ENCODE measurements around the gene SLC25A22.

SLC25A22 gene

GRCh38 chr11:770642-771616, 27.2 kb downstream of the SLC25A22 start:
- DNase-seq: no peak

GRCh38 chr11:769887-770641, 28.0 kb downstream of the SLC25A22 start:
- no peak for DNase-seq

GRCh38 chr11:767238-767637, 30.8 kb downstream of the SLC25A22 start:
- DNase-seq: no peak

GRCh38 chr11:766936-767210, 31.2 kb downstream of the SLC25A22 start:
- no peak for DNase-seq

- DNase-seq: no peak
Observed at GRCh38 chr11:766106-766935, 31.8 kb downstream of the SLC25A22 start.

- no peak for DNase-seq
Observed at GRCh38 chr11:765802-766091, 32.3 kb downstream of the SLC25A22 start.

- no peak for DNase-seq
Observed at GRCh38 chr11:765025-765801, 32.9 kb downstream of the SLC25A22 start.

- DNase-seq: no peak
Observed at GRCh38 chr11:764322-765024, 33.6 kb downstream of the SLC25A22 start.

GRCh38 chr11:763549-764321, 34.3 kb downstream of the SLC25A22 start:
- DNase-seq: no peak

GRCh38 chr11:763073-763463, 35.0 kb downstream of the SLC25A22 start:
- peak; percentile 26 for DNase-seq

- DNase-seq: peak; percentile 10
Observed at GRCh38 chr11:762421-763072, 35.5 kb downstream of the SLC25A22 start.

- no peak for DNase-seq
Observed at GRCh38 chr11:761526-762108, 36.5 kb downstream of the SLC25A22 start.

GRCh38 chr11:760236-760635, 37.8 kb downstream of the SLC25A22 start:
- DNase-seq: no peak

- DNase-seq: no peak
Observed at GRCh38 chr11:749731-750130, 48.4 kb downstream of the SLC25A22 start.

- DNase-seq: no peak
Observed at GRCh38 chr11:748007-748359, 50.1 kb downstream of the SLC25A22 start.

GRCh38 chr11:747158-748006, 50.7 kb downstream of the SLC25A22 start, which contains the start of gene TALDO1:
Gene TALDO1, plus strand, starts transcription at chr11:747464. Its CDS starts 18 bp downstream, at chr11:747482.
- DNase-seq: peak; percentile 79

- DNase-seq: peak; percentile 38
Observed at GRCh38 chr11:746289-747157, 51.6 kb downstream of the SLC25A22 start.

- DNase-seq: no peak
Observed at GRCh38 chr11:745428-745827, 52.7 kb downstream of the SLC25A22 start.

Measured in NCI-H510A treated with DMSO at 0.1 percent for 48 hours (cell line).